Jurkat, Clone E6-1 (cell line): ENCODE measurements around the gene NCAPG2.

Experiments used
- DNase-seq: peaks from one replicate; pipeline ENCODE4 v3.0.0-alpha.2; 2011; ENCODE audit warnings: low read depth, low spot score
- H3K4me3 ChIP-seq: 2 replicates; pipeline ENCODE4 v1.5.1; 2011; ENCODE audit warnings: mild to moderate bottlenecking, low read length, control low read depth, moderate library complexity

Gene NCAPG2

DNA sequence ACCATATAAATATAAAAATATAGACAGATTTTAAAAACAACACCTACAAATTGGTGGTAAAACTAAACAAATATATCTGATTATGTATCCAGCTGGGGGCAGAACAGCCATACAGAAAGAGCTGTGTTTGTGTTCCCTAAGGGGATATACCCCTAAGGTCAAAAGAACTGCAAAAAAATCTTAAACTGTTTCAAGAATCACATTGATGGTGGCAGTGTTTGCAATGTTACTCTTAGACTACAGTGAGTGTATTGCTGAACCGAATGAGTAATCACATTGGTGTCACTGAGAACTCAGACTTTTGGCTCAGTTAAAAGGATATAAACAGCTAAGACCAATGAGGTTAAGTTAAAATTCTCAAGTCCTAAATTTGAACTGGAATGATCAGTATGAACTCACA lies 89.9 kb downstream of the NCAPG2 start:
- no peak for DNase-seq

DNA sequence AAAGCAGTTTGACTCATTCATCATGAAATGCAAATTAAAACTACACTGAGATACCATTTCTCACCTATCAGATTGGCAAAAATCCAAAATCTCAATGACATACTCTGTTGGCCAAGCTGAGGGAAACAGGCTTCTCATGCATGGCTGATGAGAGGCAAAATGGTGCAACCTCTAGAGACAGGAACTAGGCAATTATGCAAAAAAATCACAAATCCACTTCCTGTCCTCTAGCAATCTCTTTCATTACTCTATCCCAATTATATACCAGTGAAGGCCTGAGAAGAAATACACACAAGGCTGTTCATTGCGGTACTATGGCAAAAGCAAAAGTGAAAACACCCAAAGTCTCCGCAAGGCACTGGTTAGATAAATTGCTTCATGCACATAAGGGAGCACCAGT lies 91.1 kb downstream of the NCAPG2 start:
- H3K4me3 ChIP-seq, result no peak overlapping the region
- peak; percentile 62 for DNase-seq

More for the DNA sequence above, 89.9 kb downstream of the NCAPG2 start:
- no peak overlapping the region for H3K4me3 ChIP-seq

DNA sequence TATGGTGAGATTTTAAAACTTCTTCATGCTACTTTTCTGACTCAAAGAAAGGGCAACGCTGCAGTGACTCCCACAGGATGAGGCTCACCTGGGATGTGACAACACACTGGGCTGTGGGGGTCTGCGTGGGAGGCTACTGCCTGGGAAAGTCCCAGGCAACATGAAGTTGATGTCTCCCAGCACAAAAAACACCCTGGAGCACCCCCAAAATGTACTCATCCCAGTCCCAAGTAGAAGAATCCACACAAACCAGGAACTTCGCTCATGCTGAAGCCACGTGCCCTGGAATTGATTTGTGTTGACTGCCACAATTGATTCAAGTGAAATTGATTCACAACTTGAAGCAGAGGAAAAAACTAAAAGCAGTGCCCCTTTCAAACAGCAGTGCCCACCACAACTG lies 92.1 kb downstream of the NCAPG2 start:
- no peak overlapping the region for H3K4me3 ChIP-seq
- no peak for DNase-seq

DNA sequence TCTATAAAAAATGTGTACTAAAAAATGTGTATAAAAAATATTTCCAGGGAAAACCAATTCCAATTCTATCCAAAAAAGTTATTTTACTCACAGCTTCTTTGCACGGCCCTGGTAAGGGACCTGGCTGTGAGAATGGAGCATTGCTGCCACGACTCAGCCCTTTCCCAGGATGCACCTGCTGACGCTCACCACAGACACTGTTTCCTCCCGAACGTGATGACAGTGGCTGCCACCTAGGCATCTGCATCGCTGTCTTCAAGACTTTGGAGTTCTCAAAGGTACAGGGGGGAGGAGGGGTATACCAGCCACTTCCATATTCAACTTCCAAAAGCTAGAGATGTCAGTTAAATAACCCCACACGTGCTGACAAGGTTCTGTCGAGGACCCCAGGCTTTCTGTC lies 93.1 kb downstream of the NCAPG2 start:
- DNase-seq, result peak; percentile 81
- no peak overlapping the region for H3K4me3 ChIP-seq

DNA sequence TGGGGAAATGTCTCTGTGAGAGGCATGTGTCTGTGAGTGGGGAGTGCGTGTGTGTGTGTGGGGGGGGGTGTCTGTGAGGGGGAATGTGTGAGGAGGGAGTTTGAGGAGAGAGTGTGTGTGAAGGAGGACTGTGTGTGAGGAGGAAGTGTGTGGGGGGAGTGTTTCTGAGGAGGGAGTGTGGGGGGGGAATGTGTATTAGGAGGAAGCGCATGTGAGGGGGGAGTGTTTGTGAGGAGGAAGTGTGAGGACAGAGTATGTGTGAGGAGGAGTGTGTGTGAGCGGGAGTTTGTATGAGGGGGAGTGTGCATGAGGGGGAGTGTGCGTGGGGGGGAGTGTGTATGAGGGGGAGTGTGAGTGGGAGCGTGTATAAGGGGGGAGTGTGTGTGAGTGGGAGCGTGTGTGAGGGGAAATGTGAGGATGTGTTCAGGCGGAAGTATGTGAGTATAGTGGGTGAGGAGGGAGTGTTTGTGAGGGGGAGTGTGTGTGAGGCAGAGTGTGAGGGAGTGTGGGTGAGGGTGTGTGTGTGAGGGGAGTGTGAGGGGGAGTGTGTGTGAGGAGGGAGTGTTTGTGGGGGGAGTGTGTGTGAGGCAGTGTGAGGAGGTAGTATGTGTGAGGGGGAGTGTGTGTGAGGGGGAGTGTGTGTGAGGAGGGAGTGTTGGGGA lies 95.2 kb downstream of the NCAPG2 start:
- H3K4me3 ChIP-seq, result no peak overlapping the region
- DNase-seq, result no peak

DNA sequence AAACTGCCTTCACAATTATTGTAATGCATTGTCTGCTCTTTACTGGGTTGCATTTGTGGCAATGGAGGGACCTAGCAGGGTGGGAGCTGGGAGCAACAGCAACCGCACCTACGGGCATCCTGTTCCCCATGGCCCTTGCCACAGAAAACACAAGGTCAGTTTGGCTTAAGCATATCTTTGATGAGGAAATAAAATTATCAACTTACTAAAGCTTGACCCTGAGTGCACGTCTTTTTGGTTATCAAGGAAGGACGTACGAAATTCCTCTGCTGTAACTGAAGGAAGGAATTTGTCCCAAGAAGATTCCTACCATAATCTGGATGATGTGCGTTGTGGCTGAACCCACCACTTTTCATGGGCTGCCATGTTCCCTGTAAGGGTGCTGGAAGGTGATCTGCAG lies 97.0 kb downstream of the NCAPG2 start:
- no peak for DNase-seq
- no peak overlapping the region for H3K4me3 ChIP-seq

DNA sequence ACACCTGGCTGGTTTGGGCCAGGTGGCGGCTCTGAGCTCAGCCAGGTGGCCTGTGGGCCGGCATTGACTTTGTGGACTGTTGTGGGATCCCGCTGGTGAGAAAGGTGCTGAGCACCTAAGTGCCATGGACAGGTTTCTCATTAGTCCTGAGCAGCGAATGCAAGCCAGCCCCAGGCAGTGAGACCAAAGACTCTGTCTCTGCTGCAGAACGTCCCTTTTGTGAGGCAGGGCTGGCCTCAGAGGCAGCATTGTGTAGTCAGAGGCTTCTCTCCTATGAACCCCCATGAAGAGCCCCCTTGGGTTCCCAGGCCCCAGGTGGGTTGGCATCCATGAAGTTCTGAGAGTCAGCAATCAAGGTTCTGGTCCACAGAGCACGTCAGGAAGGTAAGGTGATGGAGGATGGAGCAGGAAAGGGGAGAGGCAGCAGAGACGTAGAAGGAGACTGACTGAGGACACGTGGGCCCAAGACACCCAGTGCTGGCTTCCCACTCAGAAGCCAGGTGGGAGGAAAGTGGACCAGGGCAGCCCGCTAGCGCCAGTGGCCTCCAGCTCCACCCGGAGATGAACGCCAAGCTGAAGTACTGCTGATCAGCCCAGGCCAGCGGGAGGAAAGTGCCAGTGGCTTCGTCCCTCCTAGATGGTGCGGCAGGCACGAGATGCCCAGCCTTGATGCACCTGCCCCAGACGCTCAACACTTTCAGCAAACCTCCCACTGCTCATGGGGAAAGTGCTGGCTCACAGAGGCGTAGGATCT lies 97.8 kb downstream of the NCAPG2 start:
- DNase-seq, result no peak

DNA sequence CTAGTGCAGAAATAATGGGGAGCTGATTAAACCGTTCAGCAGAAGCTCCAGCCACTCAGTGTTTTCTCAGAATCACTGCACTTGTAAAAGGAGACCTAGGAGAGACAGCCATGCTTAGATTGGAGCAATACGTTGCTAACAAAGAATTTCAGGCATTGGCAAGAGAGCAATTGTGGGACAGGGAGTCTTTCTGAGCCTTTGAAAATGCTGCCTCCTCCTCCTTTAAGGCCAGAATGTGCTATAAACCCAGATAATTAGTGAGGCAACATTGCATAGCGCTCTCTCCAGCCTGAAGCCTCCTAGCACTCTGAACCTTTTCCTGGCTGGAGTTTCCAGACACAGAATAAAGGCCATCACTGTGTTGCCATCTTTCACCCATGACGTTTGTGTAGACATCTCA lies 98.5 kb downstream of the NCAPG2 start:
- no peak for DNase-seq
- H3K4me3 ChIP-seq, result no peak overlapping the region

More for the DNA sequence above, 97.8 kb downstream of the NCAPG2 start:
- H3K4me3 ChIP-seq, result no peak overlapping the region

DNA sequence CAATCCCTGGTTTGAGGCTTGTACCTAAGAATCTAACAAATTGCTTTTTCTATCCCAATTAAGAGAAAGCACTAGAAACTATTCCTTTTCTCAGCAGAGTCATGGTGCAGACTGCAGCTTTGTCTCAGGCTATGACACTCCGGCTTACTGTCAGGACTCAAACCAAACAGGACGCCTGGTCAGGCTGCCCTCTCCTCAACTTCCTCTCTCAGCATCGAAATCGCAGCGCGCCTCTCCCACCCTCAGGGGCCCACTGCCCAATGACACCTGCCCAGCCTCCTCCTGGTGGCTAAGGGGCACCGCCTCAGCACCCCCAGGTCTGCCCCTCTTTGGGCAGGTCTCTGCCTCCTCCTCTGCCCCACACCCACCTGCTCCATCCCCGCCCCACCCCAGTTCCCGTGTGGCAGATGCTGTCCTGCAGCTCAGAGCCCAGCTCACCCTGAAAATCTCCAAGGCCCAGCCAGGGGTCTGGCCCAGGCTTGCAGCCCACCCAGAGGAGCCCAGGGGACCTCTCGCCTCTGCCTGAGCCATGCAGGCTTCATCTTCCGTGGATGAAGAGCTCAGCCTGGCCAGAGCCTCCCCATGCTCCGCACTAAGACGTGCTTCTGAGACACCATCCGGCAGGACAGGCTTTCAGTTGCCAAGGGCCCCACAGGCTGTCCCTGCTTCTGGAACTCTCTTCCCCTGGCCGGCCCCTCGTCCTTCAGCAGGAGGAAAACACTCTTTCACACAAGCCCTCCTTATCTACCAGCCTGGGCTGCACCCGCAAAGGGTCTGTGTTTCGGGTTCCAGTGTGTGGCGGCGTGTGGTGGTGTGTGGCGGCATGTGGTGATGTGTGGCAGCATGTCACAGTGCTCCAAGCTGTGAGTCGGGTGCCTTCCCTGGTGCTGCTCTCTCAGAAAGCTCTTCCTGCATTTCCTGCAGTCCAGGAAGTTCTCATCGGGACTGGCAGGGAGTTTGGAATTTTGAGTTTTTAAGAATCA lies 100.5 kb downstream of the NCAPG2 start:
- DNase-seq, result no peak
- no peak overlapping the region for H3K4me3 ChIP-seq

DNA sequence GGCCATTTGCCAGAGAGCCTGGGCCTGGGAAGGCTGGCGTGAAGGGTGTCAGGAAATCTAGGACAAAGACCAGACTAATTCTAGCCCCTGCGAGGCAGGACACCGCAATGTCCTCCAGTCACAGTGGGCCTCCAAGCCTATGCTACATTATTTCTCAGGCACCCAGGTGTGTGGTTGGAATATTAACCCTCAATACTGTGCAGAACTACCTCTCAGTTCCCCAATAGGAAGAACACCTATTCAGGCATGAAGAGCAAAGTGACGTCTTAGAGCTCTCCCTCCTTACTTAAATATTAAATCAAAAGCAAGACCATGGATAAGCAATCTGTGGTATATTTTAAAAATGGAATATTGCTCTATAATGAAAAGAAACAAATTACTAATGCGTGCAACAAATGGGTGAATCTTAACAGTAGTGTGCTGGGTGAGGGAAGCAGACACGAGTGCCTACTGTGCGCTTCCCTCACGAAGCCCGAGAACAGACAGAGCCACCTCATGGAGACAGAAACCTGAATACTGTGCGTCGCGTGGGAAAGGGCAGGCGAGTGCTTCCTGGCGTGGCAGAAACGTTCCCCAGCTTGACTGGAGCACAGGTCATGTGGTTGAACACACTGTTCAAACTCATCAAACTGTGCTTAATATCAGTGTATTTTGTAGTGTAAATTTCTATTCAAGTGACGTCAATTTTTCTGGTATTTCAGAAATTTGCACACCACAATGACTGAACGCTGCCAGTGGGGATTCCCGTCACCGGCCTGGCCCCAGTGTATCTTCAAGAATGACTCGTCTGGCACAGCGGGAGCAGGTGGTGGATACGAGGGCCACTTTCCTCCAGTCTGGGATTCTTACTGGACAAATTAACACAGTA lies 101.5 kb downstream of the NCAPG2 start:
- no peak for DNase-seq
- H3K4me3 ChIP-seq, result no peak overlapping the region

DNA sequence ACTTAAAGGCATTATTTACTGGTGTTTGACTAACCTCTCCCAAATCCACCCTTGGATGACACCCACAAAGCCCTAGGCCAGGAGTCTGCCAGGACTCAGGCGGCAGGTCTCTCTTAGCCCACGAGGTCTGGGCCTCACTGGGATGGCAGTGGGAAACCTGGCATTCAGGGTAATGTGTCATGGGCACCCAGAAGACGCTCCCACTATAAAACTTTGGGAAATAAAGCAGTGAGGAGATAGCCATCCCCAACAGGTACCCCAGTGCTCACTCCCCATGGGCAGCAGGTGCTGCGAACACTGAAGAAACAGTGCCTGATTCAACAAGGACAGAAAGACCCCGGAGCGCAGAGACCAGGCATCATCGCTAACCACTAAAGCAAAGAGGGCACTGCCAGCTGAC lies 102.6 kb downstream of the NCAPG2 start:
- DNase-seq, result no peak
- no peak overlapping the region for H3K4me3 ChIP-seq

DNA sequence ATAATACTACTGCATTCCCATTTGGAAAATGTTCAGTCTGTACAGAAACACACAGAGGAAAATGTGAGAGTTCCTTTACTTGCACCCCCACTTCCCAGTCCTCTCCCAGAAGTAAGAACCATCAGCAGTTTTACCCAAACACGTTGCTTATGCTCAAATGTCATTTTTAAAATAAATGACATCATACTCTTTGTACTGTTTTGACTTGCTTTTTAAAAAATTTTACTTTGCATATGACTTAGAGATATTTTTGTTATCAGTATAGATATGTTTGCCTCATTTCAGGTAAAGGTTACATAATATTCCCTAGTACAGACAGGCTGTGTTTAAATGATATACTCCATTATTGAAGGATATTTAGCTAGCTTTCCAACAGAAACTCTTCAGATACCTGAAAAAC lies 103.5 kb downstream of the NCAPG2 start:
- no peak overlapping the region for H3K4me3 ChIP-seq
- no peak for DNase-seq

DNA sequence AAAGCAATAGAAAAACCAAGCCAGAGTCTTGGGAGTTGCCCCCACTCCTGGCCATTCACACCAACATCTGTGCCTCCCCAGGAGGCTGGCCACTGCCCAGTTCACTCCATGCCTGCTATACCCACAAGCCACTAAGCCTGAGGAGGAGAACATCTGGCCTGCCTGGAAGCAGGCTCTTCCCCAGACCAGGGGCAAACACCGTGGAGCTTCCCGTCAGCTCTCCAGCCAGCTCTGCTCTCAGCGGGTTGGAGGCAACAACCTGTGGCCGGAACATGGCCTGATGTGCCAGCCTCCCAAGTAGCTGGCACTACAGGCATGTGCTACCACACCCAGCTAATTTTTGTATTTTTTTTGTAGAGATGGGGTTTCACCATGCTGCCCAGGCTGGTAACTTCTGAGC lies 107.9 kb downstream of the NCAPG2 start:
- no peak overlapping the region for H3K4me3 ChIP-seq
- no peak for DNase-seq

DNA sequence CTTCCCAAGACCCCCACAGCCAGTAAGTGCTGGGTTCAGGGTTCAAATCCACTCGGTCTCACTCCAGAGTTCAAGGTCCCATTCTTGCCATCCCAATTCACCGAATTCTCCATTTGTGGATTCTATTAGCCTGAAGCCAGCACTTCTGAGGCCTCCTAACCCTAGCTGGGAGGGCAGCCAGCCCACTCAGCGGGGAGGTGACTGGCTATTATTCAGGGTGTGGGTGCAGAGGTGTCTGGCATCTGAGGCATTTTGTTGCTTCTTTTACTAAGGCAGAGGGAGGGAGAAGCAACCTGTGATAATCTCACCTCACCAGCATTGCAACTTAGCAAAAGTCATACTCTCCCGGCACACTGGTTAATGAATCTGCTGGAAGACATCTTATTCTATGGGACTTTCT lies 108.3 kb downstream of the NCAPG2 start:
- no peak for DNase-seq
- no peak overlapping the region for H3K4me3 ChIP-seq

DNA sequence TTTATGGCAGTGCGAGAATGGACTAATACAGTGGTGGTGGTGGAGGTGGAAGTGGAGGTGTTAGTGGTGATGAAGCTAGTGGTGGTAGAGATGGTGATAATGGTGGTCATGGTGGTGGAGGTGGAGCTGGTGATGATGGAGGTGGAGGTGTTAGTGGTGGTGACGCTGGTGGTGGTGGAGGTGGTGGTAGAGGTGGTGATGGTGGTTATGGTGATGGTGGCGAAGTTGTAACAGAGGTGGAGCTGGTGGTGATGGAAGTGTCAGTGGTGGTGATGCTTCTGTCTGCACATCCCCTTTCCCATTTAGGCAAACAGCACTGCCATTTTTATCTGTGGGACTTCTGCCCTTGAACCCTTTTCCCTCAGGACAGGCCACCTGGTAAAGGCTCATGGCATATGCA lies 109.5 kb downstream of the NCAPG2 start:
- DNase-seq, result no peak
- H3K4me3 ChIP-seq, result no peak overlapping the region

DNA sequence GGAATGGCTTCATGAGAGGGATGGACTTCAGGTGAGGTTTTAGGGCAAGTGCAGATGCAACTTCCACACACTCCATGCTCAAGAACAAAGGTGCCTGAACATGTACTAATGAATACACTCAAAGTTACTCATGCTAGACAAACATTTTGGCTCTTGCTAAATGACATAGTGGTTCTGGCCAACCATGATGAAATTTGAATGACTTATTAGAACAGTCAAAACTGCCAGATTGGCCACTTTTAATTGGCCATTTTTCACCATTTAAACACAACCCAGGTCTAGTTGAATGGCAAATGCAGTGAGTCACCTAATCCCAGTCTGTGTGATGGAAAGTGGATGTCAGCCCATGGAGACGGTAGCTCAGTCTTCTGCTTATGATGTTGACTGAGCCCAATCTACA lies 112.1 kb downstream of the NCAPG2 start:
- DNase-seq, result no peak
- no peak overlapping the region for H3K4me3 ChIP-seq

DNA sequence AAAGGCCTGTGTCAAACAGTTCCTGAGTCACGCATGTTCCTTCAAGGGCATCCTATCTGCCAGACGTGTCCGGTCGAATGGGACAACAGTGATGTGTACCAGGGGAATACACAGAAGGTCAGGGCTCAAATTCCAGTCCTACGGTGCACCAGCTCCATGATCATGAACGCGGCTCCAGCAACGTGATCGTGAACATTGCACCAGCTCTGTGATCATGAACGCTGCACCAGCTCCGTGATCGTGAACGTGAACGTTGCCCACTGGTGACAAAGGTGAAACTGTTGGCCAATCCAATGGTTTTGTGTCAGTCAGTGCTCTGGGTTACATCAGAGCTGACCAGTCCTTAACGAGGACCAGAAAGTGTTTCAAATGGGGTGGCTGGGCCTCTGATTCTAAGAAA lies 112.7 kb downstream of the NCAPG2 start:
- DNase-seq, result no peak
- no peak overlapping the region for H3K4me3 ChIP-seq

DNA sequence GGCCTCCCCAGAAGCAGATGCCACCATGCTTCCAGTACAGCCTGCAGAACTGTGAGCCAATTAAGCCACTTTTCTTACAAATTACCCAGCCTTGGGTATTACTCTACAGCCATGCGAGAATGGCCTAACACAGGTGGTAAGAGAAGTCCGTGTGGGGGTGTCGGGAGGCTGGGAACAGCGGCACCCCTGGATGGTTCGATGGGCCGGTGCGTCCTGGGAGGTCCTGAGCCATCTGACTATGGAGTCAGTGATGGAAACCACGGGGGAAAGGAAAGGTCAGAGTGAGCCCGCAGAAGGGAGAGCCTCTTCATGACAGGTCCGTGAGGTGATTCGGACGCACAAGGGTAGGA lies 114.4 kb downstream of the NCAPG2 start:
- no peak overlapping the region for H3K4me3 ChIP-seq
- no peak for DNase-seq

DNA sequence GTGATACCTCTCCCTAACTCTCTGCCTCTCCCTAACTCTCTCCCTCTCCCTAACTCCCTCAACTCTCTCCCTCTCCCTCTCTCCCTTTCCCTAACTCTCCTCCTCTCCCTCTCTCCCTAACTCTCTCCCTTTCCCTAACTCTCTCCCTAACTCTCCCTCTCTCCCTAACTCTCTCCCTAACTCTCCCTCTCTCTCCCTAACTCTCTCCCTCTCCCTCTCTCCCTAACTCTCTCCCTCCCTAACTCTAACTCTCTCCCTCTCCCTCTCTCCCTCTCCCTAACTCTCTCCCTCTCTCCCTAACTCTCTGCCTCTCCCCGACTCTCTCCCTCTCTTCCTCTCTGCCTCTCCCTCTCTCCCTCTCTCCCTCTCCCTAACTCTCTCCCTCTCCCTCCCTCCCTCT lies 115.0 kb downstream of the NCAPG2 start:
- DNase-seq, result no peak
- H3K4me3 ChIP-seq, result no peak overlapping the region
